K562 (cell line): Measurements from ENCODE around the gene UTRN. TPM values are rescaled to one million over a fixed set of nuclear protein-coding genes. Genes with fewer than 3 reads are reported as not detected.

Source experiments
- ATAC-seq: fragments of 200-7000 bp; cut with Tn5 transposase; 3 replicates; pipeline ENCODE4 v1.9.1; 2020; ENCODE audit warnings: moderate library complexity
- BruUV-seq: library from RNA; stranded (reverse); fragments of 400-500 nt; replicated peaks from 2 replicates; lab custom pipeline; 2021; lab: Mats Ljungman, UMichigan
- CTCF ChIA-PET: fragments of 300-600 bp; formaldehyde crosslinking; extraction: SDS; loops from one replicate; lab custom pipeline; 2021; ENCODE audit warnings: low intra/inter-chr PET ratio; lab: Yijun Ruan, JAX
- POLR2A ChIA-PET: fragments of 300-600, 350-650 bp; sonication (Branson Sonifier 250); formaldehyde crosslinking; extraction: SDS; loops from one replicate; lab custom pipeline; 2021; ENCODE audit warnings: antibody characterized with exemption, inconsistent platforms; lab: Yijun Ruan, JAX
- DNase-seq, 4 experiments: peaks; one replicate each; pipeline versions ENCODE4 v3.0.0 to v3.0.0-alpha.2; 2011 to 2018; ENCODE audit warnings: low spot score in 3 of 4, mixed read lengths in 3 of 4; ENCODE audit errors: extremely low read depth in 1 of 4
- FAIRE-seq: peaks from 2 replicates; lab custom pipeline; 2011; peaks lifted over from hg19 to GRCh38; lab: Jason Lieb, UNC
- H2AFZ ChIP-seq: 2 replicates; pipeline ENCODE4 v1.6.0; 2011; ENCODE audit warnings: low read depth, low read length, control low read depth, inconsistent platforms
- H3K27ac ChIP-seq: fragments of 200-600 bp; 3 replicates; pipeline ENCODE4 v1.8.0; 2011; ENCODE audit warnings: low read depth, mild to moderate bottlenecking, control low read depth, inconsistent platforms, low read length, moderate library complexity, mixed read lengths; ENCODE audit errors: extremely low read depth
- H3K27me3 ChIP-seq, 2 experiments: fragments of 300-600 bp in 1 of 2; 2 replicates in 1 of 2; 3 replicates in 1 of 2; pipeline versions ENCODE4 v1.6.0 to v1.8.0; 2011; ENCODE audit warnings: inconsistent platforms in 2 of 2, low read length in 2 of 2, mild to moderate bottlenecking in 1 of 2, mixed read lengths in 1 of 2, moderate library complexity in 1 of 2; ENCODE audit not compliant: control insufficient read depth in 2 of 2, insufficient read depth in 2 of 2
- H3K36me3 ChIP-seq: fragments of 300-600 bp; 3 replicates; pipeline ENCODE4 v1.8.0; 2011; ENCODE audit warnings: mild to moderate bottlenecking, low read length, inconsistent platforms; ENCODE audit not compliant: control insufficient read depth, insufficient read depth
- H3K4me1 ChIP-seq, 2 experiments: fragments of 200-600 bp in 1 of 2; replicated peaks in 1 of 2; 2 replicates in 1 of 2; 3 replicates in 1 of 2; pipeline versions ENCODE4 v1.5.1 to v1.8.0; 2011; ENCODE audit warnings: inconsistent platforms in 2 of 2, low read length in 2 of 2, mild to moderate bottlenecking in 1 of 2, mixed read lengths in 1 of 2, moderate library complexity in 1 of 2; ENCODE audit not compliant: control insufficient read depth in 2 of 2, insufficient read depth in 2 of 2
- H3K4me2 ChIP-seq: 2 replicates; pipeline ENCODE4 v1.6.1; 2011; ENCODE audit warnings: low read length, control low read depth, inconsistent platforms, mixed read lengths; ENCODE audit not compliant: insufficient read depth
- H3K4me3 ChIP-seq: fragments of 200-600 bp; sonication (generic), shearing (Covaris generic); 2 replicates; pipeline ENCODE4 v1.5.1; 2016; ENCODE audit warnings: control low read depth, inconsistent platforms
- H3K79me2 ChIP-seq: fragments of 200-600 bp; 3 replicates; pipeline ENCODE4 v1.8.0; 2011; ENCODE audit warnings: low read length, inconsistent platforms; ENCODE audit not compliant: control insufficient read depth, insufficient read depth
- H3K9ac ChIP-seq, 2 experiments: 2 replicates each; pipeline versions ENCODE4 v1.6.0 to v1.6.1; 2011; ENCODE audit warnings: low read depth in 2 of 2, low read length in 2 of 2, control low read depth in 1 of 2, inconsistent platforms in 1 of 2, mild to moderate bottlenecking in 1 of 2, mixed read lengths in 1 of 2; ENCODE audit not compliant: insufficient read depth in 1 of 2
- H3K9me1 ChIP-seq: one replicate; pipeline ENCODE4 v1.6.0; 2011; ENCODE audit warnings: inconsistent platforms, mild to moderate bottlenecking, low read length, moderate library complexity; ENCODE audit not compliant: control insufficient read depth, insufficient read depth
- H3K9me3 ChIP-seq: replicated peaks from 2 replicates; pipeline ENCODE4 v1.5.1; 2011; ENCODE audit warnings: low read depth, low read length, inconsistent platforms; ENCODE audit not compliant: control insufficient read depth, insufficient read depth
- H4K20me1 ChIP-seq: replicated peaks from 2 replicates; pipeline ENCODE4 v1.6.1; 2011; ENCODE audit warnings: low read length, inconsistent platforms, mixed read lengths; ENCODE audit not compliant: control insufficient read depth, insufficient read depth
- DDX20 ChIP-seq: fragments of 450-650 bp; IDR thresholded peaks from 2 replicates; pipeline ENCODE4 v1.6.1; 2016; ENCODE audit warnings: missing genetic modification characterization, low read depth, mild to moderate bottlenecking, missing compliant biosample characterization, moderate library complexity
- EGR1 ChIP-seq: fragments of 450-650 bp; conservative IDR thresholded peaks from 2 replicates; pipeline ENCODE4 v1.6.1; 2017; ENCODE audit warnings: mild to moderate bottlenecking
- GTF2A2 ChIP-seq: IDR thresholded peaks from 2 replicates; pipeline ENCODE4 v1.6.1; 2016; ENCODE audit warnings: mild to moderate bottlenecking, missing genetic modification characterization, missing compliant biosample characterization
- HNRNPUL1 ChIP-seq: fragments of 200-400 bp; formaldehyde crosslinking; IDR thresholded peaks from 2 replicates; pipeline ENCODE4 v1.6.1; 2017; ENCODE audit warnings: low read length
- KAT7 ChIP-seq: sonication (generic); formaldehyde crosslinking; IDR thresholded peaks from 2 replicates; pipeline ENCODE4 v1.8.0; 2022; ENCODE audit warnings: missing genetic modification reagents, mild to moderate bottlenecking, borderline replicate concordance
- MCM7 ChIP-seq, 2 experiments: fragments of 450-650 bp; IDR thresholded peaks; 2 replicates each; pipeline ENCODE4 v1.6.1; 2016 to 2018
- RBM14 ChIP-seq: fragments of 200-400 bp; formaldehyde crosslinking; IDR thresholded peaks from 2 replicates; pipeline ENCODE4 v1.6.1; 2018; ENCODE audit warnings: low read depth, mild to moderate bottlenecking, low read length, moderate library complexity, borderline replicate concordance; ENCODE audit not compliant: insufficient read depth
- RFX1 ChIP-seq: fragments of 450-650 bp; IDR thresholded peaks from 2 replicates; pipeline ENCODE4 v1.6.1; 2016; ENCODE audit warnings: mild to moderate bottlenecking, moderate library complexity
- ZNF175 ChIP-seq: fragments of 200-800 bp; sonication (Bioruptor generic); IDR thresholded peaks from 2 replicates; pipeline ENCODE4 v1.6.1; 2016; ENCODE audit warnings: low read depth, mild to moderate bottlenecking, missing genetic modification characterization, missing compliant biosample characterization
- WGBS: fragments of 100-300 bp; shearing (Covaris generic); methylation state at CpG from one replicate; pipeline ENCODE4 v1.1.6; 2016; ENCODE audit warnings: low coverage, mixed read lengths; ENCODE audit not compliant: insufficient coverage; ENCODE audit errors: missing lambda C conversion rate; 5-methylcytosine and 5-hydroxymethylcytosine counted together
- in situ Hi-C: fragments of 300-500 bp; cut with MboI; formaldehyde crosslinking; loops from 4 replicates; pipeline ENCODE4 v1.15.0; 2018; ENCODE audit warnings: inconsistent platforms, mixed read lengths
- intact Hi-C: fragments of 100-400 bp; cut with micrococcal nuclease; formaldehyde crosslinking; loops from 2 replicates; pipeline ENCODE4 v1.14.2; 2022
- polyA plus RNA-seq, 8 experiments: library from polyadenylated mRNA; depleted of rRNA in 4 of 8; stranded (reverse) in 5 of 8; unstranded in 3 of 8; fragments of >200 nt; fragmentation: Nextera tagmentation in 2 of 8; fragmentation: Illumina TruSeq in 1 of 8; extraction: Ambion mirVana in 2 of 8; extraction: Trizol in 1 of 8; gene quantifications; 2 replicates each; pipeline versions ENCODE4 v1.2.1 to v1.2.3, GENCODE V29; 2011 to 2014; ENCODE audit warnings: inconsistent platforms in 1 of 8, missing spikeins in 1 of 8
- total RNA-seq, 7 experiments: library from RNA; depleted of rRNA in 6 of 7; stranded (reverse); fragments of >200 nt in 6 of 7; fragmentation: Illumina TruSeq in 2 of 7; extraction: Trizol in 2 of 7; gene quantifications; 2 replicates each; pipeline versions ENCODE4 v1.2.1 to v1.2.3, GENCODE V29; 2011 to 2021; ENCODE audit warnings: low replicate concordance in 1 of 7
- TF ChIP-seq, protein P1 (sequence below): sonication (generic); formaldehyde crosslinking; IDR thresholded peaks from 2 replicates; pipeline ENCODE4 v1.8.0; 2022; ENCODE audit warnings: mild to moderate bottlenecking, missing genetic modification reagents

UTRN gene
- total and polyA plus RNA-seq, 9 of the 15 experiments (the other 6 are each of a cell fraction or from before 2014, with no cell fraction given): 0.94 to 22.4 (median 10.0) TPM

- in situ Hi-C loops: no loop called here
- BruUV-seq: no TSS peak
- H3K4me1 ChIP-seq: no peaks in the 10 kb centered on the region
Observed at GRCh38 chr6:144252259-144252658, 32.9 kb upstream of the UTRN start.

GRCh38 chr6:144259986-144260385, 25.1 kb upstream of the UTRN start:
- CTCF ChIA-PET: no interaction called here
- no peak overlapping the region for H3K4me2 ChIP-seq
- WGBS: 2% methylated on average over 2 of the region's 2 CpGs

More at GRCh38 chr6:144252259-144252658, 32.9 kb upstream of the UTRN start:
- Histone ChIP-seq H3K9me1 (no peaks in the 10 kb centered on the region), H3K9me3 (no peaks in the 10 kb centered on the region), H3K27ac (no peak overlapping the region), H3K27me3 (peaks cover 4 to 8% of the 10 kb centered on the region in 2 experiments; a peak in 4 of 5 replicates), H2AFZ (no peak overlapping the region), H4K20me1 (no peaks in the 10 kb centered on the region), H3K4me3 (no peak overlapping the region), H3K9ac (no peak overlapping the region), H3K36me3 (no peaks in the 10 kb centered on the region), H3K79me2 (no peaks in the 10 kb centered on the region), H3K4me2 (no peak overlapping the region)
- TF ChIP-seq MCM7 (IDR thresholded peaks at IDR 0.05): no peak
- TF ChIP-seq GTF2A2: no peak
- no peak for TF ChIP-seq ZNF175 (CRISPR knock-in tag)
- no peak for TF ChIP-seq DDX20 (tag)
- TF ChIP-seq RFX1: no peak
- TF ChIP-seq RBM14: no peak
- TF ChIP-seq EGR1: no peak
- no peak for TF ChIP-seq KAT7 (CRISPR knock-in tag)
- TF ChIP-seq HNRNPUL1: no peak
- DNase-seq (no peak), ATAC-seq (no peak), FAIRE-seq (no peak)
- CTCF ChIA-PET: no interaction called here
- POLR2A ChIA-PET: no interaction called here
- intact Hi-C loops: no loop called here

More at GRCh38 chr6:144259986-144260385, 25.1 kb upstream of the UTRN start:
- Histone ChIP-seq H3K79me2 (no peaks in the 10 kb centered on the region), H3K4me3 (no peak overlapping the region), H2AFZ (no peak overlapping the region), H3K36me3 (no peaks in the 10 kb centered on the region), H3K27ac (no peak overlapping the region), H4K20me1 (no peaks in the 10 kb centered on the region), H3K4me1 (no peaks in the 10 kb centered on the region), H3K27me3 (no peaks in the 10 kb centered on the region), H3K9ac (no peak overlapping the region), H3K9me3 (no peaks in the 10 kb centered on the region), H3K9me1 (no peaks in the 10 kb centered on the region)
- ATAC-seq: no peak
- POLR2A ChIA-PET: no interaction called here
- BruUV-seq: no TSS peak
- no peak for FAIRE-seq
- DNase-seq: no peak
- in situ Hi-C loops: no loop called here
- TF ChIP-seq, protein P1, sequence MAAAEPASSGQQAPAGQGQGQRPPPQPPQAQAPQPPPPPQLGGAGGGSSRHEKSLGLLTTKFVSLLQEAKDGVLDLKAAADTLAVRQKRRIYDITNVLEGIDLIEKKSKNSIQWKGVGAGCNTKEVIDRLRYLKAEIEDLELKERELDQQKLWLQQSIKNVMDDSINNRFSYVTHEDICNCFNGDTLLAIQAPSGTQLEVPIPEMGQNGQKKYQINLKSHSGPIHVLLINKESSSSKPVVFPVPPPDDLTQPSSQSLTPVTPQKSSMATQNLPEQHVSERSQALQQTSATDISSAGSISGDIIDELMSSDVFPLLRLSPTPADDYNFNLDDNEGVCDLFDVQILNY (CRISPR knock-in tag): no peak
- TF ChIP-seq, all 486 proteins: peak for 0
- intact Hi-C loops: no loop called here
